MCF 10A (cell line): ENCODE data around the gene PSG6. TPM values are rescaled to one million over a fixed set of nuclear protein-coding genes. Genes with fewer than 3 reads are reported as not detected.
"Not testable (repeated sequence)": the region's sequence is repeated elsewhere in the genome, so short reads cannot be mapped to it uniquely, and the experiment has no call there.

ENCODE experiments used
- BruUV-seq: library from RNA; stranded (reverse); fragments of 400-500 nt; replicated peaks from 2 replicates; lab custom pipeline; 2021; lab: Mats Ljungman, UMichigan
- CTCF ChIA-PET: fragments of 300-600 bp; sonication (Branson Sonifier 250); formaldehyde crosslinking; extraction: SDS; loops from one replicate; lab custom pipeline; 2021; ENCODE audit warnings: antibody characterized with exemption, inconsistent platforms; lab: Yijun Ruan, JAX
- POLR2A ChIA-PET: fragments of 300-600, 350-650 bp; sonication (Branson Sonifier 250); formaldehyde crosslinking; extraction: SDS; loops from one replicate; lab custom pipeline; 2020; ENCODE audit warnings: antibody characterized with exemption, inconsistent platforms; lab: Yijun Ruan, JAX
- DNase-seq: peaks from one replicate; pipeline ENCODE4 v3.0.0-alpha.2; 2018; ENCODE audit not compliant: unreplicated experiment
- H3K27ac Mint-ChIP-seq: one replicate; pipeline ENCODE4 v1.8.0; 2022; ENCODE audit warnings: mild to moderate bottlenecking, low read depth, mixed read lengths; ENCODE audit not compliant: unreplicated experiment
- H3K27me3 Mint-ChIP-seq: one replicate; pipeline ENCODE4 v1.8.0; 2022; ENCODE audit warnings: mixed read lengths; ENCODE audit not compliant: insufficient read depth, unreplicated experiment
- H3K36me3 Mint-ChIP-seq: one replicate; pipeline ENCODE4 v1.8.0; 2022; ENCODE audit warnings: mild to moderate bottlenecking, moderate library complexity, mixed read lengths; ENCODE audit not compliant: insufficient read depth, unreplicated experiment
- H3K4me1 Mint-ChIP-seq: one replicate; pipeline ENCODE4 v1.8.0; 2022; ENCODE audit warnings: mixed read lengths; ENCODE audit not compliant: insufficient read depth, unreplicated experiment
- H3K4me3 Mint-ChIP-seq: one replicate; pipeline ENCODE4 v1.8.0; 2022; ENCODE audit warnings: mild to moderate bottlenecking, moderate library complexity, mixed read lengths; ENCODE audit not compliant: unreplicated experiment
- H3K9me3 Mint-ChIP-seq: one replicate; pipeline ENCODE4 v1.8.0; 2022; ENCODE audit warnings: mixed read lengths; ENCODE audit not compliant: unreplicated experiment
- intact Hi-C: fragments of 100-400 bp; cut with micrococcal nuclease; formaldehyde crosslinking; loops from 2 replicates; pipeline ENCODE4 v1.14.1; 2022
- total RNA-seq: library from RNA; stranded (reverse); gene quantifications from 2 replicates; pipeline ENCODE4 v1.2.3, GENCODE V29; 2022
- TF ChIP-seq, protein P1 (sequence below): fragments of 200-600 bp; IDR thresholded peaks from one replicate; pipeline ENCODE4 v1.8.0; 2022; ENCODE audit warnings: antibody characterized with exemption, mild to moderate bottlenecking; ENCODE audit not compliant: unreplicated experiment

Gene PSG6
- total RNA-seq, 1 experiment from 2014 or later: not detected

DNA sequence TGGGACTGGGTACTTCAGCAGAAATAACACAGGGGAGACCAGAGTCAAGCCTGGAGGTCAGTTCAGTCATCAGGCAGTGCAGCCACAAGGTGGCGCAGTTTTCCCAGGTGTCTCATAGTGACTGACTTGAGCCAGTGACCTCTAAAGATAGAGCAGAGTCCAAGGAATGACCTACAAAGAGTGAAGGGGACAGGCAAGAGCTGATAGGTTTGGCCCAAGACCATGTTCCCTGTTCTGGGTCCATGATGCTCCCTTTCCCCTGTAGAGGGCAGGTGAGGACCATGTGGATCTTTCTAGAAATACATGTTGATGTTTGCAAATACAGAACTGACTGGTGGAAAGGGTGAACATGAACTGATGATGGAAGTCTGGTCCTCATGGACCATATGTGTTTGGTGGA, 12.5 kb upstream of the PSG6 start:
- DNase-seq: peak; percentile 48
- not testable (repeated sequence) for H3K36me3 Mint-ChIP-seq, H3K4me3 Mint-ChIP-seq, H3K27me3 Mint-ChIP-seq, H3K9me3 Mint-ChIP-seq, BruUV-seq, H3K27ac Mint-ChIP-seq
- ChIA-PET POLR2A (interaction anchor here (0.8 kb wide), 1 partner anchor 15 kb away, joined by 3 read pairs; no protein-coding TSS in a partner anchor), CTCF (interaction anchor here (1.0 to 1.8 kb wide), 3 partner anchors 150 to 160 kb away, joined by 3 to 6 read pairs (median 4); no protein-coding TSS in a partner anchor)
- intact Hi-C loops: loop anchor here (2.0 kb wide), 2 partner anchors 101 to 157 kb away; no protein-coding TSS in a partner anchor
- TF ChIP-seq, protein P1, sequence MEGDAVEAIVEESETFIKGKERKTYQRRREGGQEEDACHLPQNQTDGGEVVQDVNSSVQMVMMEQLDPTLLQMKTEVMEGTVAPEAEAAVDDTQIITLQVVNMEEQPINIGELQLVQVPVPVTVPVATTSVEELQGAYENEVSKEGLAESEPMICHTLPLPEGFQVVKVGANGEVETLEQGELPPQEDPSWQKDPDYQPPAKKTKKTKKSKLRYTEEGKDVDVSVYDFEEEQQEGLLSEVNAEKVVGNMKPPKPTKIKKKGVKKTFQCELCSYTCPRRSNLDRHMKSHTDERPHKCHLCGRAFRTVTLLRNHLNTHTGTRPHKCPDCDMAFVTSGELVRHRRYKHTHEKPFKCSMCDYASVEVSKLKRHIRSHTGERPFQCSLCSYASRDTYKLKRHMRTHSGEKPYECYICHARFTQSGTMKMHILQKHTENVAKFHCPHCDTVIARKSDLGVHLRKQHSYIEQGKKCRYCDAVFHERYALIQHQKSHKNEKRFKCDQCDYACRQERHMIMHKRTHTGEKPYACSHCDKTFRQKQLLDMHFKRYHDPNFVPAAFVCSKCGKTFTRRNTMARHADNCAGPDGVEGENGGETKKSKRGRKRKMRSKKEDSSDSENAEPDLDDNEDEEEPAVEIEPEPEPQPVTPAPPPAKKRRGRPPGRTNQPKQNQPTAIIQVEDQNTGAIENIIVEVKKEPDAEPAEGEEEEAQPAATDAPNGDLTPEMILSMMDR: peak; percentile 54
- H3K4me1 Mint-ChIP-seq: peaks cover 21% of the 10 kb centered on the region

DNA sequence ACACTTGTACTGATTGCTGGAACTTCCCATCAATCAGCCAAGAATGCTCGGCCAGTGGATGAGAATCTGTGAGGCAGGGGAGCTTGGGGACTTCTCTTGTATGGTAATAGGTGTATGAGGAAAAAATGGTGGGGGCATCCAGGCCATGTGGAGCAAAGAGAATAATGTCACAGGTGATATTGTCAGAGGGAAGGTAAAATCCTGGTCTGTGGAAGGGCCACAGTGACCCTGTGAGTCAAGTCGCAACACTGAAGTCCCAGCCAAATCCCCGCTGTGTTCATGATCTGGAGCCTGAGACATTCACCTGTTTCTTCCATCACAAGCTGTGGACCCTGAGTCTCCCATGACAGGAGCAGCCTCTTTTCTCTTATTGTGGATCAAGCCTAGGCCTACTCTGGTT, 11.2 kb upstream of the PSG6 start:
- Mint-ChIP-seq H3K9me3 (no peaks in the 10 kb centered on the region), H3K36me3 (no peaks in the 10 kb centered on the region), H3K27ac (no peak overlapping the region), H3K4me1 (peaks cover 20% of the 10 kb centered on the region), H3K4me3 (no peak overlapping the region), H3K27me3 (no peaks in the 10 kb centered on the region)
- TF ChIP-seq, protein P1: no peak
- ChIA-PET POLR2A (no interaction called here), CTCF (interaction anchor here (0.6 to 1.8 kb wide), 7 partner anchors 43 to 229 kb away, joined by 3 to 7 read pairs (median 5); no protein-coding TSS in a partner anchor)
- no TSS peak for BruUV-seq
- intact Hi-C loops: no loop called here
- DNase-seq: no peak

DNA sequence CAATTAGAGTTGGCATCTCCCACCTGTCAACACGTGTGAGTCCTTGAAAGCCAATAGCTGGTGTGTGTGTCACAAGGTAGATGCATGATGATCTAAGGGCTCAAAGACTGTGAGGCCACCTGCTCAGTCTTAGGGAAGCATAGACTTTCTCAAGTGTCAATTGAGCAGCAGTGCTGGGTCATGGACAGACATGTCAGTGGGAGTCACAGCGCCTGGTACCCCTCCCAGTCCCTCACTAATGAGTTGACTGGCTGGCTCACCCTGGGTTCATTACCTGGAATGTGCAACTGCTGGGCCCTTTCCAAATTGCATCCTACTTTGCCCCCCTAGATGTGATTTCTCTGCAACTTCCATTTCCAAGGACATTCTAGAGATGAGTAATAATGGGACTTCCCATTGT, 9.1 kb upstream of the PSG6 start:
- TF ChIP-seq, protein P1: no peak
- Mint-ChIP-seq H3K9me3 (no peaks in the 10 kb centered on the region), H3K27me3 (no peaks in the 10 kb centered on the region), H3K4me3 (no peak overlapping the region), H3K36me3 (no peaks in the 10 kb centered on the region), H3K4me1 (no peaks in the 10 kb centered on the region), H3K27ac (no peak overlapping the region)
- intact Hi-C loops: no loop called here
- CTCF ChIA-PET: interaction anchor here (1.5 kb wide), 1 partner anchor 42 kb away, joined by 4 read pairs; no protein-coding TSS in a partner anchor
- no peak for DNase-seq
- BruUV-seq: no TSS peak
- POLR2A ChIA-PET: no interaction called here

DNA sequence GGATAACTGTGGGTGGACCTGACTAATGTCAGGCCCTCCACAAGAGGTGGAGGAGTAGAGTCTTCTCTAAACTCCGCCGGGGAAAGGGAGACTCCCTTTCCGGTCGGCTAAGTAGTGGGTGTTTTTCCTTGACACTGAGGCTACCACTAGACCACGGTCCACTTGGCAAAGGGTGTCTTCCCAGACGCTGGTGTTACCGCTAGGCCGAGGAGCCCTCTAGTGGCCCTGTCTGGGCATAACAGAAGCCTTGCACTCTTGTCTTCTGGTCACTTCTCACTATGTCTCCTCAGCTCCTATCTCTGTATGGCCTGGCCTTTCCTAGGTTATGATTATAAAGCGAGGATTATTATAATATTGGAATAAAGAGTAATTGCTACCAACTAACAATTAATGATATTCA, 5.4 kb upstream of the PSG6 start:
- intact Hi-C loops: loop anchor here (1.0 kb wide), 1 partner anchor 130 kb away; no protein-coding TSS in a partner anchor
- H3K9me3 Mint-ChIP-seq, POLR2A ChIA-PET, H3K4me1 Mint-ChIP-seq, H3K36me3 Mint-ChIP-seq, BruUV-seq, H3K27me3 Mint-ChIP-seq, H3K27ac Mint-ChIP-seq, H3K4me3 Mint-ChIP-seq: not testable (repeated sequence)
- peak; percentile 74 for DNase-seq
- CTCF ChIA-PET: interaction anchor here (0.6 to 6.4 kb wide), 15 partner anchors 9 to 580 kb away, joined by 3 to 39 read pairs (median 3); no protein-coding TSS in a partner anchor
- TF ChIP-seq, protein P1: peak; percentile 93

DNA sequence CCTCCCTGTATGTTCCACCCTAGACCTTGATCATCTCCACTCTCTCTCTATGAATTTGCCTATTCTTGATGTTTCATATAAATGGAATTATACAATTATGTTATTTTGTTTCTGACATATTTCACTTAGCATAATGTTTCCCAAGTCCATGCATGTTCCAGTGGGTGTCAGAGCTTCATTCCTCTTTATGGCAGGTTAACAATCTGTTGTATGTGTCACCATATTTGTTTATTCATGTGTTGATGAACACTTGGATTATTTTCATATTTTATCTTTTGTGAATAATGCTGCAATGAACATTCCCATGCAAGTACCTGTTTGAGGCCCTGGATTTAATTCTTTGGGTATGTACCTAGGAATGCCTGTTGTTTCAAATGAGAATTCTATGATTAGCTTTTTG, 3.3 kb upstream of the PSG6 start:
- H3K4me1 Mint-ChIP-seq, H3K4me3 Mint-ChIP-seq, BruUV-seq, H3K36me3 Mint-ChIP-seq, H3K27me3 Mint-ChIP-seq, DNase-seq, intact Hi-C loops, H3K27ac Mint-ChIP-seq, H3K9me3 Mint-ChIP-seq: not testable (repeated sequence)
- CTCF ChIA-PET: interaction anchor here (0.5 to 6.4 kb wide), 5 partner anchors 34 to 504 kb away, joined by 3 to 39 read pairs (median 3); no protein-coding TSS in a partner anchor
- POLR2A ChIA-PET: interaction anchor here (1.2 kb wide), 1 partner anchor 154 kb away, joined by 3 read pairs; no protein-coding TSS in a partner anchor
